GM23338 (cell line): ENCODE data around the gene FYN. TPM values are rescaled to one million over a fixed set of nuclear protein-coding genes. Genes with fewer than 3 reads are reported as not detected.

ENCODE experiments used
- ATAC-seq: fragments of 200-7000 bp; cut with Tn5 transposase; 3 replicates; pipeline ENCODE4 v1.9.1; 2020
- DNase-seq: peaks from one replicate; pipeline ENCODE4 v3.0.0-alpha.2; 2015; ENCODE audit warnings: low spot score
- H2AFZ ChIP-seq: fragments of 200-600 bp; sonication (generic); 2 replicates; pipeline ENCODE4 v1.8.0; 2016; ENCODE audit warnings: antibody characterized with exemption, mild to moderate bottlenecking, moderate library complexity
- H3F3A ChIP-seq: fragments of 200-600 bp; sonication (generic); replicated peaks from 2 replicates; pipeline ENCODE4 v1.8.0; 2017; ENCODE audit warnings: antibody characterized with exemption, mixed run types, low read depth
- H3K27ac ChIP-seq: fragments of 200-600 bp; sonication (generic); 2 replicates; pipeline ENCODE4 v1.6.1; 2016; ENCODE audit warnings: low read depth
- H3K27me3 ChIP-seq: fragments of 200-600 bp; sonication (generic); 2 replicates; pipeline ENCODE4 v1.8.0; 2016; ENCODE audit warnings: mild to moderate bottlenecking, mixed run types, moderate library complexity; ENCODE audit not compliant: insufficient read depth
- H3K36me3 ChIP-seq: fragments of 200-600 bp; sonication (generic); 2 replicates; pipeline ENCODE4 v1.8.0; 2016; ENCODE audit warnings: mild to moderate bottlenecking; ENCODE audit not compliant: insufficient read depth
- H3K4me1 ChIP-seq: fragments of 200-600 bp; sonication (generic); 2 replicates; pipeline ENCODE4 v1.8.0; 2016; ENCODE audit warnings: mild to moderate bottlenecking, moderate library complexity; ENCODE audit not compliant: insufficient read depth
- H3K4me2 ChIP-seq: fragments of 200-600 bp; sonication (generic); 2 replicates; pipeline ENCODE4 v1.7.1; 2017; ENCODE audit warnings: mixed run types
- H3K4me3 ChIP-seq: fragments of 200-600 bp; sonication (generic); 2 replicates; pipeline ENCODE4 v1.6.1; 2016; ENCODE audit warnings: mixed run types
- H3K79me2 ChIP-seq: fragments of 200-600 bp; sonication (generic); replicated peaks from 2 replicates; pipeline ENCODE4 v1.8.0; 2017; ENCODE audit warnings: mild to moderate bottlenecking; ENCODE audit not compliant: insufficient read depth
- H3K9me2 ChIP-seq: fragments of 200-600 bp; sonication (generic); 2 replicates; pipeline ENCODE4 v1.8.0; 2017; ENCODE audit not compliant: insufficient read depth
- H4K20me1 ChIP-seq: fragments of 200-600 bp; sonication (generic); replicated peaks from 2 replicates; pipeline ENCODE4 v1.8.0; 2017; ENCODE audit warnings: mild to moderate bottlenecking; ENCODE audit not compliant: insufficient read depth
- H3K27ac Mint-ChIP-seq: 2 replicates; pipeline ENCODE4 v1.8.0; 2020; ENCODE audit warnings: inconsistent platforms, mild to moderate bottlenecking, moderate library complexity, mixed read lengths
- H3K27me3 Mint-ChIP-seq: 3 replicates; pipeline ENCODE4 v1.8.0; 2022; ENCODE audit warnings: low read depth, mild to moderate bottlenecking, moderate library complexity, mixed read lengths, inconsistent platforms; ENCODE audit not compliant: insufficient read depth, poor library complexity
- H3K36me3 Mint-ChIP-seq: 3 replicates; pipeline ENCODE4 v1.8.0; 2021; ENCODE audit warnings: low read depth, mild to moderate bottlenecking, inconsistent platforms, moderate library complexity, mixed read lengths
- H3K4me1 Mint-ChIP-seq: 3 replicates; pipeline ENCODE4 v1.8.0; 2020; ENCODE audit warnings: mild to moderate bottlenecking, inconsistent platforms, mixed read lengths
- H3K4me3 Mint-ChIP-seq: 3 replicates; pipeline ENCODE4 v1.8.0; 2021; ENCODE audit warnings: moderate library complexity, mild to moderate bottlenecking, inconsistent platforms, mixed read lengths
- H3K9me3 Mint-ChIP-seq: 3 replicates; pipeline ENCODE4 v1.8.0; 2020; ENCODE audit warnings: moderate library complexity, mild to moderate bottlenecking, inconsistent platforms, mixed read lengths
- CTCF ChIP-seq, 2 experiments: fragments of 200-600 bp in 1 of 2; sonication (generic) in 1 of 2; conservative IDR thresholded peaks; 2 replicates each; pipeline versions ENCODE4 v1.5.1 to v1.6.1; 2016 to 2017; ENCODE audit warnings: antibody characterized with exemption in 2 of 2, low read depth in 2 of 2, mild to moderate bottlenecking in 2 of 2, moderate library complexity in 1 of 2
- ETS1 ChIP-seq: IDR thresholded peaks from 2 replicates; pipeline ENCODE4 v1.6.1; 2016; ENCODE audit warnings: antibody characterized with exemption
- NANOG ChIP-seq: IDR thresholded peaks from 2 replicates; pipeline ENCODE4 v1.6.1; 2016; ENCODE audit warnings: antibody characterized with exemption, borderline replicate concordance
- POLR2AphosphoS5 ChIP-seq: IDR thresholded peaks from 2 replicates; pipeline ENCODE4 v1.6.1; 2016; ENCODE audit warnings: antibody characterized with exemption, low read depth
- REST ChIP-seq: IDR thresholded peaks from one replicate; pipeline ENCODE4 v1.6.1; 2018; ENCODE audit warnings: antibody characterized with exemption; ENCODE audit not compliant: unreplicated experiment
- polyA plus RNA-seq: library from polyadenylated mRNA; unstranded; fragments of >200 nt; fragmentation: Nextera tagmentation; extraction: Ambion mirVana; gene quantifications from 2 replicates; pipeline ENCODE4 v1.2.1, GENCODE V29; 2016
- total RNA-seq: library from RNA; depleted of rRNA; stranded (reverse); fragments of >200 nt; shearing (Covaris generic); gene quantifications from 2 replicates; pipeline ENCODE4 v1.2.3, GENCODE V29; 2014

FYN gene
- total and polyA plus RNA-seq, 2 experiments from 2014 or later = 46.8 to 143 TPM

- H3K36me3 ChIP-seq = peaks cover 7% of the 10 kb centered on the region; the same call in 1 of the 2 replicates
- peaks cover 28% of the 10 kb centered on the region for H3K4me1 Mint-ChIP-seq
- no peaks in the 10 kb centered on the region for H3K9me2 ChIP-seq
- H2AFZ ChIP-seq = no peak overlapping the region
- H3K9me3 Mint-ChIP-seq = peaks cover 13% of the 10 kb centered on the region
- H3K79me2 ChIP-seq = peaks cover 28% of the 10 kb centered on the region
- DNase-seq (peak; percentile 76), ATAC-seq (peak; percentile 50)
- no peaks in the 10 kb centered on the region for H3K27me3 ChIP-seq
- H3K27ac ChIP-seq = no peak overlapping the region
- no peaks in the 10 kb centered on the region for H4K20me1 ChIP-seq
- no peak overlapping the region for H3K27ac Mint-ChIP-seq
- H3K36me3 Mint-ChIP-seq = peaks cover 18% of the 10 kb centered on the region
- TF ChIP-seq CTCF (conservative IDR thresholded peaks at IDR 0.05; ENCODE audit: low read depth in 2 of 2) (peak; percentile 26 to 49; a peak in 2 of 4 replicates), REST (no peak)
- H3F3A ChIP-seq = peaks cover 8% of the 10 kb centered on the region; the same call in 1 of the 2 replicates
- H3K4me2 ChIP-seq = no peak overlapping the region
- H3K4me3 Mint-ChIP-seq = no peak overlapping the region
- H3K4me3 ChIP-seq = no peak overlapping the region
- H3K4me1 ChIP-seq = peaks cover 16% of the 10 kb centered on the region
- peaks cover 3% of the 10 kb centered on the region for H3K27me3 Mint-ChIP-seq
Observed at GRCh38 chr6:111727802-111728201, 145.4 kb downstream of the FYN start.

GRCh38 chr6:111727041-111727440 is 146.2 kb downstream of the FYN start:
- Histone ChIP-seq H3K27me3 (no peaks in the 10 kb centered on the region), H3K27ac (no peak overlapping the region), H3K36me3 (no peaks in the 10 kb centered on the region), H3K9me2 (no peaks in the 10 kb centered on the region), H3K4me1 (peaks cover 22% of the 10 kb centered on the region), H4K20me1 (no peaks in the 10 kb centered on the region), H3F3A (peaks cover 3% of the 10 kb centered on the region; the same call in 1 of the 2 replicates), H3K4me3 (no peak overlapping the region), H3K79me2 (peaks cover 22% of the 10 kb centered on the region), H2AFZ (no peak overlapping the region), H3K4me2 (no peak overlapping the region)
- no peak for DNase-seq
- no peak overlapping the region for H3K4me3 Mint-ChIP-seq
- peaks cover 3% of the 10 kb centered on the region for H3K27me3 Mint-ChIP-seq
- H3K9me3 Mint-ChIP-seq = peaks cover 5% of the 10 kb centered on the region; the same call in 2 of the 3 replicates
- peaks cover 34% of the 10 kb centered on the region for H3K4me1 Mint-ChIP-seq
- H3K36me3 Mint-ChIP-seq = peaks cover 11% of the 10 kb centered on the region; the same call in 2 of the 3 replicates
- ATAC-seq = no peak
- no peak overlapping the region for H3K27ac Mint-ChIP-seq
- TF ChIP-seq NANOG (no peak), CTCF (conservative IDR thresholded peaks at IDR 0.05; ENCODE audit: low read depth in 2 of 2) (no peak), POLR2AphosphoS5 (no peak), ETS1 (no peak)
